Sigmoid colon (tissue), 4 donors: Measurements from ENCODE around the gene GBP4.

Experiments
- CTCF ChIP-seq, 4 experiments: fragments of 450-650 bp in 3 of 4; fragments of 200-600 bp in 1 of 4; IDR thresholded peaks; one replicate each; pipeline ENCODE4 v1.5.1; 2016 to 2019; ENCODE audit warnings: antibody characterized with exemption in 4 of 4, mild to moderate bottlenecking in 3 of 4, moderate library complexity in 2 of 4
- POLR2AphosphoS5 ChIP-seq, 4 donors: sonication (generic); formaldehyde crosslinking; IDR thresholded peaks; one replicate each; pipeline ENCODE4 v1.6.1; 2017; ENCODE audit warnings: antibody characterized with exemption in 4 of 4

GRCh38 chr1:89170170-89171066 lies 28.3 kb downstream of the GBP4 start:
- TF ChIP-seq CTCF (IDR thresholded peaks at IDR 0.05): no peak
- TF ChIP-seq POLR2AphosphoS5 (IDR thresholded peaks at IDR 0.05): no peak
